Kidney epithelial cell (primary cell): ENCODE results near the gene TRIO. TPM values are rescaled to one million over a fixed set of nuclear protein-coding genes. Genes with fewer than 3 reads are reported as not detected.

Source experiments
- DNase-seq: peaks from one replicate; pipeline ENCODE4 v3.0.0-alpha.2; 2010; ENCODE audit warnings: low read depth
- H3K27me3 ChIP-seq: 2 replicates; pipeline ENCODE4 v1.6.0; 2011; ENCODE audit warnings: low read length; ENCODE audit not compliant: control insufficient read depth, insufficient read depth
- H3K36me3 ChIP-seq: 2 replicates; pipeline ENCODE4 v1.5.1; 2011; ENCODE audit warnings: low read length; ENCODE audit not compliant: control insufficient read depth, insufficient read depth
- H3K4me3 ChIP-seq: 2 replicates; pipeline ENCODE4 v1.5.1; 2011; ENCODE audit warnings: low read depth, mild to moderate bottlenecking, control low read depth, low read length
- total RNA-seq: library from RNA; depleted of rRNA; stranded (reverse); fragments of >200 nt; gene quantifications from 2 replicates; pipeline ENCODE4 v1.2.3, GENCODE V29; 2015
- TF ChIP-seq, protein P1 (sequence below): IDR thresholded peaks from 2 replicates; pipeline ENCODE4 v1.5.1; 2011; ENCODE audit warnings: mild to moderate bottlenecking, moderate library complexity, low read length, control low read depth, inconsistent platforms; ENCODE audit not compliant: insufficient read depth, poor library complexity, severe bottlenecking

TRIO gene
- total RNA-seq, 1 donor from 2014 or later, result 174 TPM

- no peak for DNase-seq
- Histone ChIP-seq H3K27me3 (no peaks in the 10 kb centered on the region), H3K4me3 (no peak overlapping the region), H3K36me3 (no peaks in the 10 kb centered on the region)
- TF ChIP-seq, protein P1, sequence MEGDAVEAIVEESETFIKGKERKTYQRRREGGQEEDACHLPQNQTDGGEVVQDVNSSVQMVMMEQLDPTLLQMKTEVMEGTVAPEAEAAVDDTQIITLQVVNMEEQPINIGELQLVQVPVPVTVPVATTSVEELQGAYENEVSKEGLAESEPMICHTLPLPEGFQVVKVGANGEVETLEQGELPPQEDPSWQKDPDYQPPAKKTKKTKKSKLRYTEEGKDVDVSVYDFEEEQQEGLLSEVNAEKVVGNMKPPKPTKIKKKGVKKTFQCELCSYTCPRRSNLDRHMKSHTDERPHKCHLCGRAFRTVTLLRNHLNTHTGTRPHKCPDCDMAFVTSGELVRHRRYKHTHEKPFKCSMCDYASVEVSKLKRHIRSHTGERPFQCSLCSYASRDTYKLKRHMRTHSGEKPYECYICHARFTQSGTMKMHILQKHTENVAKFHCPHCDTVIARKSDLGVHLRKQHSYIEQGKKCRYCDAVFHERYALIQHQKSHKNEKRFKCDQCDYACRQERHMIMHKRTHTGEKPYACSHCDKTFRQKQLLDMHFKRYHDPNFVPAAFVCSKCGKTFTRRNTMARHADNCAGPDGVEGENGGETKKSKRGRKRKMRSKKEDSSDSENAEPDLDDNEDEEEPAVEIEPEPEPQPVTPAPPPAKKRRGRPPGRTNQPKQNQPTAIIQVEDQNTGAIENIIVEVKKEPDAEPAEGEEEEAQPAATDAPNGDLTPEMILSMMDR, result no peak
These were observed 32.9 kb upstream of the TRIO start for GRCh38 chr5:14110196-14110595.

DNA sequence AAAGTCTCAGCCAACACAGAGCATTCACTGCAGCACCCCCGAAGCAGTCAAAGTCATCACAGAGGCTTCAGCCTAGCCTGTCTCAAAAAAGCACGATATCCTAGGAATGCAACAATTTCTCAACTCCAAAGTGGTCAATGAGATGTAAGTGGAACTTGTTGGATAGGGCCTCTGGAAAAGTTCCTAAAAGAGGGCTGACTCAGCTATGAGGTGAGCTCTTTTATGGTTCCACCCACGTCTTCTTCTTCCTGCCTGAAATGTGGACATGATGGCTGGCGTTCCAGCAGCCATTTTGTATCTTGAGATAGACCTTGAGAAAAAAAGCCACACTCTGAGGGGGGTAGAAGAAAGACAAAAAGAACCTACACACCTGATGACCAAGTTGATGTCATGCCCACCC lies 32.5 kb upstream of the TRIO start:
- no peak for DNase-seq
- TF ChIP-seq, protein P1, result no peak
- H3K27me3 ChIP-seq, result no peaks in the 10 kb centered on the region

GRCh38 chr5:14112998-14113652 lies 30.0 kb upstream of the TRIO start:
- DNase-seq, result no peak
- Histone ChIP-seq H3K27me3 (no peaks in the 10 kb centered on the region), H3K4me3 (no peak overlapping the region), H3K36me3 (no peaks in the 10 kb centered on the region)
- TF ChIP-seq, protein P1, result no peak

More for the DNA sequence above, 32.5 kb upstream of the TRIO start:
- Histone ChIP-seq H3K4me3 (no peak overlapping the region), H3K36me3 (no peaks in the 10 kb centered on the region)

DNA sequence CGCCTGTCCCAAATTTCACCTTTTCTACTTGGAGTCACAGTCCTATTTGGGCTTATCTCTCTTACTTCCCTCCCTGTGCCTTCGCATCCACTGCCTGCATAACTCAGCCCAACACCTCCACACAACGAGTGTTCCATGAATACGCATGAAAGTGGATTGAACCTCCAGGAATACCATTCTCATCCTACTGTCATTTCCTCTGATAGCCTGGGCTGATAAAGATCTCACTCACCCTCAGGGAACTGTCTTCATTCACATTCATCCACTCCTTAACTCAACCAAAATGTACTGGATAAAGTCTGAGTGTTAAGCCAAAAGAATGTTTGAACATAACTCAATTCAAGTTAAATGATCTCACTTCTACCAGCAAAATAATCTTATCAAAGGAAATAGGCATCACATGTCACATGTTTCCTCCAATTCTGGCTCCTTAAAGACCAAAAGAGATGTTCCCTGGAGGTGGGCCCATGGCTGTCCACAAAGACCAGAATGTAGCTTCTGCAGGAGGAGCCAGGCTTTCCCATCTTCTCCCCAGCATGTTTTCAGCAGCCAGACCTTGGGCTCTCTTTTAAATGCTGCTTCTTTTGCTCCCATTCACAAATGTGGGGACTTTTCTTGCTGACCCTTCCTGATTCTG lies 28.4 kb upstream of the TRIO start:
- Histone ChIP-seq H3K4me3 (no peak overlapping the region), H3K36me3 (no peaks in the 10 kb centered on the region), H3K27me3 (no peaks in the 10 kb centered on the region)
- TF ChIP-seq, protein P1, result no peak
- DNase-seq, result no peak

DNA sequence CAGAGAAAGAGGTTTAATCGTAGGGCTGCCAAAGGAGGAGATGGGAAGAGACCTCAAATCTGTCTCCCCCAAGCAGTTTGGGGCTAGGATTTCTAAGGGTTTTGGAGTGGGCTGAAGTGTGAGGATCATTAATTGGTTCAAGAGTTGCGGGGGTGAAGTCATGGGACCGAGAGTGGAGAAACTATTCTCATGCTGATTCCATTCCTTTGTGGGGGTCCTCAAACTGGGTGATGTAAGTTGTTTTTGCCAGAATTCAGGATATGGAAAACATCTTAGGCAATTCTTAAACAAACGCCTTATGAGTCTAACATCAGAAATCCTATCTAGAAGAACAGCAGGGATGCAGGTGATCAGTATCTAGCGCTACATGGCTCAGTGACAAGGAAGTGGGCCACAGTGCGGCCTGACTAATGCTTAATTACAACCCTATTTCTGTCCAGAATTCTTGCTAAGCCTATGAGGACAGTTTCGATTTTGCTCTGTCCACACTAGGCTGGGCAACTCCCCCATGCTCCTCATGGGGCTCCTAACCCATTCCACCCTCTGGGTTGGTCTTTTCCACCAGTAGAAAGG lies 27.7 kb upstream of the TRIO start:
- H3K4me3 ChIP-seq, result no peak overlapping the region
- no peaks in the 10 kb centered on the region for H3K36me3 ChIP-seq
- TF ChIP-seq, protein P1, result no peak
- no peaks in the 10 kb centered on the region for H3K27me3 ChIP-seq
- DNase-seq, result no peak
